T-helper 2 cell (primary cell): ENCODE data around the gene RAB20.
"Not testable (repeated sequence)": the region's sequence is repeated elsewhere in the genome, so short reads cannot be mapped to it uniquely, and the experiment has no call there.

ENCODE experiments used
- DNase-seq, 5 experiments: peaks; one replicate each; pipeline versions ENCODE4 v3.0.0 to v3.0.0-alpha.2; 2012 to 2022

RAB20 gene

GRCh38 chr13:110507678-110508381 is 53.7 kb downstream of the RAB20 start:
- no peak for DNase-seq

- no peak for DNase-seq
Observed at GRCh38 chr13:110506859-110507566, 54.5 kb downstream of the RAB20 start.

GRCh38 chr13:110506396-110506795 is 55.1 kb downstream of the RAB20 start:
- DNase-seq = no peak

GRCh38 chr13:110505594-110505993 is 55.9 kb downstream of the RAB20 start:
- DNase-seq = no peak

- no peak for DNase-seq
Observed at GRCh38 chr13:110503979-110504499, 57.5 kb downstream of the RAB20 start.

GRCh38 chr13:110503037-110503901 is 58.3 kb downstream of the RAB20 start:
- no peak for DNase-seq

GRCh38 chr13:110501188-110501587 is 60.3 kb downstream of the RAB20 start:
- DNase-seq = no peak

- DNase-seq = no peak
Observed at GRCh38 chr13:110500341-110500740, 61.2 kb downstream of the RAB20 start.

GRCh38 chr13:110499621-110500281 is 61.8 kb downstream of the RAB20 start:
- DNase-seq = no peak

GRCh38 chr13:110498765-110499164 is 62.8 kb downstream of the RAB20 start:
- no peak for DNase-seq

- no peak for DNase-seq
Observed at GRCh38 chr13:110498327-110498726, 63.2 kb downstream of the RAB20 start.

- not testable (repeated sequence) for DNase-seq
Observed at GRCh38 chr13:110497896-110498295, 63.6 kb downstream of the RAB20 start.

GRCh38 chr13:110497003-110497402 is 64.5 kb downstream of the RAB20 start:
- no peak for DNase-seq

- DNase-seq = no peak
Observed at GRCh38 chr13:110496281-110496680, 65.2 kb downstream of the RAB20 start.

- DNase-seq = no peak
Observed at GRCh38 chr13:110495881-110496280, 65.6 kb downstream of the RAB20 start.

- no peak for DNase-seq
Observed at GRCh38 chr13:110495376-110495775, 66.1 kb downstream of the RAB20 start.

- DNase-seq = no peak
Observed at GRCh38 chr13:110493613-110494012, 67.9 kb downstream of the RAB20 start.

- DNase-seq = no peak
Observed at GRCh38 chr13:110492679-110493593, 68.6 kb downstream of the RAB20 start.

GRCh38 chr13:110491869-110492678 is 69.4 kb downstream of the RAB20 start:
- DNase-seq = no peak

GRCh38 chr13:110490009-110490770 is 71.3 kb downstream of the RAB20 start:
- DNase-seq = no peak
